GM19455 (cell line): ENCODE data around the gene BID.

ENCODE experiments used
- ATAC-seq: cut with Tn5 transposase; IDR thresholded peaks from one replicate; pipeline ENCODE4 v1.9.1; 2021; ENCODE audit not compliant: unreplicated experiment

Gene BID

GRCh38 chr22:17803609-17804270, 29.5 kb upstream of the BID start:
- ATAC-seq: no peak

DNA sequence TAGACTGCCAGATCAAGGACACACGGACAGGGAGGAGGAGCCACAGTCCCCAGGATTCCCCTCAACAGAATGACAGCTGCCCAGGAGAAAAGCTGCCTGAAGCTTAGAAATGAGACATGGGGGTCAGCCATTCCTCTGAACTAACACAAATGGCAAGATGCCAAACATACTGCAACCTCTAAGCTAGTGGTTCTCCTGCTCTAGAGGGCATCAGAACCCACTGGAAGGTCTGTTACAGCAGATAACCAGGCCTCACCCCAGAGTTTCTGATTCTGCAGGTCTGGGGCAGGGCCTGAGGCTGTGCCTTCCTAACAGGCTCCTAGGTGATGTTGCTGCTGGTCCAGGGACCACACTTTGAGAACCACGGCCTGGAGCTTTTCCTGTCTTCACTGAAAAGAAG, 28.6 kb upstream of the BID start:
- ATAC-seq: no peak

DNA sequence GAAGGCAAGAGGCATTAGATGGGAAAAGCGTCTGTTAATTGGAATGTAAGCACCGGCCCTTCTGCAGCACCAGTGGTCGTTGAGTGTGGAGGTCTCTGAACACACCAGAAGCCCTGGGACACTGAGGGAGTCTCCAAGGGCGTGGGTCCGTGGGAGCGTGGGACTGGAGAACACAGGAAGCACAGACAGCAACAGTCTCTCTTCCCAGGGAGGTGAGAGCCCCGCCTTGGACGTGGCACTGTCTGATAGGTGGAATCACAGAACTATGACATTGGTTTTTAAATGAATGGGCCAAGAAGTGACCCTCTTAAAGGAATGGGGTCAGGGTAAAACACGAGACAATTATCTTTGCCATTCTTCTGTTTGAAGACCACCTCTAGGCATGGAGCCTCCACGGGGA, 28.1 kb upstream of the BID start:
- no peak for ATAC-seq

DNA sequence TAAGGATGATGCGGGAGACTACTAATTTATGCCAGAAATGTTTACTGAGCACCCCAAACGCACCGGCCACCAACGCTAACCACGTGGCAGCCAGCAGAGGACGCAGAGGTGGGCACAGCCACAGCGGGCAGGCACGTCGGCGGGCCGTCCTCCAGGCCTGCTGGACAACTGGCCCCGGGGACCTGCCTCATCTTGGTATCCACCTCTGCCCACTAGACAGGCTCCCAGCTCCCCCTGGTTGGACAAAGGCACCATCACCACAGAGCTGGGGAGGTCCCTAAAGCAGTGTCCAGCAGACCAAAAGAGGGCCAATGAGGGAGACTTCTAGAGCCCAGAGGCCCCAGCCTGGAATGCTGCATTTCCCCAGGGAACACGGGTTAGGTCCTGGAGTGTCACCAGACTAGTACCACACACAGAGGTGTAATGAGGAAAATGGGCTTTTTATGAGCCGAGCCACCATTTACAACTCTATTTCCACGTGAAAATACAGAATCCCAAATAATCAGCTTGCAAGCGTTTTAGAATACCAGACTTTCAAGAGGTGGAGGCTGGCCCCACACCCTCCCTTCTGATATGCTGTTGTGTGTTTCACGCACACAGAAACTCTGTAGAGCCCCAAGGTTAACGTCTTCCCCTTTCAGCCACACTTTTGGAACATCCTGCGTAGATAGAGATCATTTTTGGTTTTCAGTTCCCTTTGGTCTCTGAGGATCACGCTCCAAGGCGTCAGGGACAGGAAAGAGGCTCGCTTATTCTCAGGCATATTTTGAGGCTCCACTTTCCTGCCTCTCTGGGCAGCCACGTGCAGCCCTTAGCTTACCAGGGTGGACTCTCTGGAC, 23.7 kb upstream of the BID start:
- peak; percentile 57 for ATAC-seq

GRCh38 chr22:17796695-17797094, 22.4 kb upstream of the BID start:
- ATAC-seq: no peak

GRCh38 chr22:17795661-17796548, 21.6 kb upstream of the BID start:
- no peak for ATAC-seq

GRCh38 chr22:17794726-17795542, 20.7 kb upstream of the BID start:
- no peak for ATAC-seq

DNA sequence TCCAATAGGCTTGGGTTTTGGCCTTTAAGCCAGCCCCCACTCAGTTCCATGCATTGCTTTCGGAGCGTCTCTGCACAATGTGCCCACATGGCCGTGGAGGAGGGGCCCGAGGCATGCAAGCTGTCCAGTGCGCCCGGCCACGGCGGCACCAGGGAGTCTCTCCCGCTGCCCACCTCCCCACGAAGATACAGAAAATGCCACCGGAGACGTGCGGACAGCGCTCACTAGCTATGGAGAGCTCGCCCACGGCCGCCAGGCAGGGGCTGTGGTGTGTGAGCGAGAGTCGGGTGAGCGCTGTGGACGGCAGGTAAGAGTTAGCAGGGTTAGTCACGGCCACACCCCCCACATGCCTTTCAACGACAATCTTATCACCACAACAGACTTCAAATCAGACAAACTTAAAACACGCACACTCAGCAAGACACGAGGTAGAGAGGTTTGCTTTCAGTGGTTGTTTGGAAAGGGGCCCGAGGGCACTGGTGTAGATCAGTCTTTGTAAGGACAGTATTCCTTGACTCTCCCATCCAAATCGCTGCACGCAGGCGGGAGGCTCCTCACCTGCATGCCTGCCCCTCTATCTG, 18.7 kb upstream of the BID start:
- no peak for ATAC-seq

GRCh38 chr22:17792299-17792698, 18.0 kb upstream of the BID start:
- ATAC-seq: no peak

DNA sequence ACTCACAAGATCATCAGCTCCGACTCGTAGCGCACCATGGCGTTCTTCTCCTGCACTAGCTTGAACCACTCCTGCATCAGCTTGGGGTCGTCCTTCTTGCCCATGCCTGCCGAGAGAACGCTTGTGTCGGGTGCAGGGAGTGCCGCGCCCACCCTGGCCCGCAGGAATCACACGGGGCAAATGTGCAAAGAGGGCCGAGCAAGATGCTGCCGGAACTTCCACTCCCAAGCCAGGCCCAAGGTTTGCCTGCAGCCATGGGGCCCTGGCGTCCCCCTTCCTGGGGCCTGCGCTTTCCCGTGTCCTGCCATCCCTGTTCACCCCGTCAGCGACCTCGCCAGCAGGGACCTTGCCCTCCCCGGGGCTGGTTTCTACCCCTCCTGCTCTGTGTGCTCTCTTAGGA, 16.9 kb upstream of the BID start:
- no peak for ATAC-seq

DNA sequence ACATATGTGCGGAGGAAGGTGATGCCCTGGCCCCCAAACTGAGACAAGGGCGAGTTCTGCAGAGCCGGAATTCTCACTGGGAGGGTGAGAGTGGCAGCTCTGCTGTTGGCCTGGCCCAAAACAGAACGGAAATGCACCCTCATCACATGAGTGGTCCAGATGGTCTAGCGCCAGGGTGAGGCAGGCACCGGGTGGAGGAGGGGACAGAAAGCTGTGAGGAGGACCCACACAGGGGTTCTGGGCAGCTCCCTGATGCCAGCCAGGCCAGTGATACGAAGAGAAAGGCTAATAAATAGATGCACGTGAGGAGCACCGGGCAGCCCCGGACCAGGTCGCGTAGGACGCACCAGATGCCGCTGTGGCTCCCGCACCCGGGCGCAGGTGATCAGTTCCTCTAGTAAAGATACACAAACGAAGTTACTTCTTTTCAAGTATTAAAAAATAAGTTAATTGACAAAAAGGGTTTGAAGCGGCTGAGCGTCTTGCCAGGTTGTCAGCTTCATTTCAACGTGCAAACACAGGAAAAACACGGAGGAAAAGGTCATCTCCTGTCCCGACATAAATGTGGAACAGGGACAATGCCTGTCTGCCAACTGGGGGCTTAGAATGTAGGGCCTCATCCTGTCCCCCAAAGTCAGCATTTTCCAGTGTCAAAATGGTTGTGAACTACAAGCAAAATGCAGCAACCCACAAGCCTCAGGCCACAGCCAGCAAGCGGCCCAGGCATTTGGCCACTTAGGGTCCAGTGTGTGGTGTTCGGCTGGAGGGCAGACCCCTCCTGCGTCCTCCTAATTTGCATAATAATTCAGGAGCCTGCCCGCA, 15.3 kb upstream of the BID start:
- ATAC-seq: no peak

- ATAC-seq: no peak
Measured at GRCh38 chr22:17788528-17789378, 14.5 kb upstream of the BID start.

GRCh38 chr22:17787716-17788330, 13.6 kb upstream of the BID start:
- no peak for ATAC-seq

GRCh38 chr22:17787241-17787640, 13.0 kb upstream of the BID start:
- ATAC-seq: no peak

DNA sequence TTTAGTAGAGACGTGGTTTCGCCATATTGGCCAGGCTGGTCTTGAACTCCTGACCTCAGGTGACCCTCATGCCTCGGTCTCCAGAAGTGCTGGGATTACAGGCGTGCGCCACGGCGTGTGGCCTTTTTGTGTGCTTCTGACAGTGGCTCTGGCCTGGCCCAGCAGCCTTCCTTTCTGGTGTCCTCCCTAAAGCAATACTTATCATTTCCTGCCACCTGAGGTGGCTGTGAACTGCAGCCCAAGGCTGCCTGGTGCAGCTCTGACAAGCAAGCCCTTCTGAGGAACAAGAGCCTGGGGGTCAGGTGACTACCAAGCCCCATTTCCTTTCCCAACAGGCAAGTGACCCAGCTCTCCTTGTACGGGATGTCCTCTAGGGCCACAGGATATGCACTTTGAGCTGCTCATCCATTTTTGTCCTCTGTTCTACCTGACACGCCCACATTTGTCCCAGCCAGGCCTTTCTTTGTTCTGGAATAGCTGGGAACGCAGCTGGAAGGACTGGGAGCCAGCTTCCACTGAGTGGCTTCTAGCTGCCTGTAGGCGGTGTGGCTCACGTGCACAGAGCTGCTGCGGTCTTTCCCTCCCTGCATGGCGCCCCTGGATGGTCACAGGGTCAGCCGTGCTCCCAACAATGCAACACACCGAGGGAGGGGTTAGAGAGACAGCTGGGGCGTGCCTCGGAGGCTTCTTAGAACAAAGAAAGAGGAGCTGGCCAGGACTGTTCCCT, 12.3 kb upstream of the BID start:
- no peak for ATAC-seq

- no peak for ATAC-seq
Measured at GRCh38 chr22:17785185-17786184, 11.2 kb upstream of the BID start.
